ENCODE data around the gene B4GALT1.

B4GALT1 gene

DNA sequence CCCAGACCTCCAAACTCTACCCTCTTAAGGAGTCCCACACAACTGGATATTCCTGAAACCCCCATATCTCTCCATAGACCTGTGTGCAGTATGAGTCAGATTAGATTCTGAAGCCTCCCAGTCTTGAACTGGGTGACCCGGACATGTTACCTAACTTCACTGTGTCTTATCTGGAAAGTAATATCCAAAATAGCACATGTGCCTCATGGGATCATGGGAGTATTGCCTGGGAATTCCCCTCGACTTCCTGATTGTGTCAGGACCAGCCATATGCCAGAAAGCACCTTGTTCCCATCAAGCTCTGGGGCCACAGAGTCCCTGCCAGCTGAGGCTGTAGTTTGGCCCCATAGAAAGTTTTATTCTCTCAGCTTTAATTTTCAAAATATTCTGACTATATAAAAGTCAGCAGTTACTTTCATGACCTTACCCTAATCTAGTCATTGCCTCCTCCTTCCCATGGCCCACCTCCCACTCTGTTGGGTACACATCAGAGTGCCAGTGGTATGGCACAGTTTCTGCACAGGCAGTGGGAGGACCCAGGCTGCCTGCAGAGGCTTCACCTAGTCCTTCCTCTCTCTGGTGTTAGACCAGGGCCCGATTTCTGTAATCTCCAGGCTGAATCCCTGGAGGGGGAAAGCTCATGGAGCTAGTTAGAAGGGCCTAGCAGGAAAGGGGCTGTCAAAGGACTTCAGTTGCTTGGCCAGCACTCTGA, 19.5 kb upstream of the B4GALT1 start:
- no peak overlapping the region for H3K9ac ChIP-seq

DNA sequence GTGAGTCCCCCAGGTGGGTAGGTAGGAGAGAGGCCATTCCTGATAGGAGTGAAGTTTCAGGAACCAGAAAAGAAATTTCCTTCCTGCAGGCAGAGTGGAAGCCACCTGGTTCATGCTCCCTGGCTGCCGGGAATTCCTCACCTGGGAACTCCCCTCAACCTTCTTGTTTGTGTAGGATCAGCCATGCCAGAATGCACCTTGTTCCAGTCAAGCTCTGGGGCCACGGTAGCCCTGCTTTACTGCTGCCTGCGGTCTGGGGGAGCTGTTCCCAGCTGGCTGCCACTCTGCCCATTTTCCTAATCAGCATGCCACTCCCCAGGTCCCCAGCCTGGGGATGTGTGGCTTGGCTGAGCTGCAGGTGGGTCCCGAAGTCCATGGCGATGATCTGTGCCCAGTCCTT, 18.7 kb upstream of the B4GALT1 start:
- no peaks in the 10 kb centered on the region for H3K36me3 ChIP-seq
- peaks cover 11 to 38% (median 21%) of the 10 kb centered on the region in 10 experiments; a peak in 19 of 20 replicates for H3K4me1 ChIP-seq
- no peak for TF ChIP-seq Cebpa-rat (IDR thresholded peaks at IDR 0.05)
- H3K27ac ChIP-seq, result no peak overlapping the region
- H3K27me3 ChIP-seq, result no peaks in the 10 kb centered on the region
- no peaks in the 10 kb centered on the region for H3K9me3 ChIP-seq (replicated peaks in 1 of 11)
- no peaks in the 10 kb centered on the region for H4K20me1 ChIP-seq
- no peak overlapping the region for H3K4me3 ChIP-seq
- H3K9ac ChIP-seq, result no peak overlapping the region
- peak overlapping the region in 7 of 11 experiments; percentile 9 to 75 (median 55); a peak in 10 of 22 replicates for H3K4me2 ChIP-seq

More for the DNA sequence above, 19.5 kb upstream of the B4GALT1 start:
- Histone ChIP-seq H3K27me3 (no peaks in the 10 kb centered on the region), H3K4me3 (no peak overlapping the region), H3K4me1 (peaks cover 12 to 41% (median 23%) of the 10 kb centered on the region in 10 experiments; a peak in 19 of 20 replicates), H3K27ac (no peak overlapping the region), H3K36me3 (no peaks in the 10 kb centered on the region), H3K9me3 (replicated peaks in 1 of 11) (no peaks in the 10 kb centered on the region), H4K20me1 (no peaks in the 10 kb centered on the region), H3K4me2 (peak overlapping the region in 9 of 11 experiments; percentile 9 to 75 (median 43); a peak in 15 of 22 replicates)
- TF ChIP-seq Cebpa-rat (IDR thresholded peaks at IDR 0.05), result no peak

DNA sequence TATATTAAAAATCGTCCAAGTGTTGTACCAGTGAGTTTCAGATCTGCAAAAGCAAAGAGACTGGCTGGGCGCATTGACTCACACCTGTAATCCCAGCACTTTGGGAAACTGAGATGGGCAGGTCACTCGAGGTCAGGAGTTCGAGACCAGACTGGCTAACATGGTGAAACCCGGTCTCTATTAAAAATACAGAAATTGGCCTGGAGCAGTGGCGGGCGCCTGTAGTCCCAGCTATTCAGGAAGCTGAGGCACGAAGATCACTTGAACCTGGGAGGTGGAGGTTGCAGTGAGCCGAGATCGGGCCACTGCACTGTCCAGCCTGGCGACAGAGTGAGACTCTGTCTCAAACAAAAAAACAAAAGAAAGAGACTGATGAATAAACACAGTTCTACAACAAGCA, 18.3 kb upstream of the B4GALT1 start:
- H3K4me1 ChIP-seq, result peaks cover 11 to 37% (median 21%) of the 10 kb centered on the region in 10 experiments; a peak in 19 of 20 replicates
- H3K9ac ChIP-seq, result no peak overlapping the region
- H3K4me2 ChIP-seq, result peak overlapping the region in 2 of 11 experiments; percentile 30 to 55; a peak in 1 of 22 replicates
- H3K9me3 ChIP-seq (replicated peaks in 1 of 11), result no peaks in the 10 kb centered on the region
- no peak overlapping the region for H3K4me3 ChIP-seq
- no peak overlapping the region for H3K27ac ChIP-seq
- TF ChIP-seq Cebpa-rat (IDR thresholded peaks at IDR 0.05), result no peak
- no peaks in the 10 kb centered on the region for H3K36me3 ChIP-seq
- H4K20me1 ChIP-seq, result no peaks in the 10 kb centered on the region
- no peaks in the 10 kb centered on the region for H3K27me3 ChIP-seq

GRCh38 chr9:33184963-33185362, 17.8 kb upstream of the B4GALT1 start:
- no peaks in the 10 kb centered on the region for H3K36me3 ChIP-seq
- TF ChIP-seq Cebpa-rat (IDR thresholded peaks at IDR 0.05), result no peak
- no peaks in the 10 kb centered on the region for H3K27me3 ChIP-seq
- no peak overlapping the region for H3K9ac ChIP-seq
- no peaks in the 10 kb centered on the region for H3K9me3 ChIP-seq (replicated peaks in 1 of 11)
- peaks cover 11 to 37% (median 21%) of the 10 kb centered on the region in 10 experiments; a peak in 19 of 20 replicates for H3K4me1 ChIP-seq
- no peak overlapping the region for H3K4me2 ChIP-seq
- no peaks in the 10 kb centered on the region for H4K20me1 ChIP-seq
- H3K4me3 ChIP-seq, result no peak overlapping the region
- no peak overlapping the region for H3K27ac ChIP-seq

DNA sequence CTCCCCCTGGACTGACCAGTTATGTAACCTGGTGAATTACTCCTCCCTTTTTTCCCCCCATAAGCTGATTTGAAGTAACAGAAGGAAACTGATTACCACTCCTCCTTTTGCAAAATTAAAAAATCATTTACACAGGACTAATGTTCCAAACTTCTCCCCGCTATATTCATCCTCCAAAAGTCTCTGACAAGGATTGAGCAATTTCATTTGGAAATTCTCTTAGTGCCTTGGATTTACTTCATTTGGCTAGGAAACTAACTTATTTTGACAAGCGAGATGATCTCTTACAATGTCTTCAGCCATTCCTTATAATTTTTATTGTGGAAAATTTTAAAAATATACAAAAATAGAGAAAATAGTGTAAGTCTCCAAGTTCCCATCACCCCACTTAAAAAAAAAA, 15.4 kb upstream of the B4GALT1 start:
- Histone ChIP-seq H3K4me2 (no peak overlapping the region), H3K27ac (no peak overlapping the region), H4K20me1 (no peaks in the 10 kb centered on the region)

DNA sequence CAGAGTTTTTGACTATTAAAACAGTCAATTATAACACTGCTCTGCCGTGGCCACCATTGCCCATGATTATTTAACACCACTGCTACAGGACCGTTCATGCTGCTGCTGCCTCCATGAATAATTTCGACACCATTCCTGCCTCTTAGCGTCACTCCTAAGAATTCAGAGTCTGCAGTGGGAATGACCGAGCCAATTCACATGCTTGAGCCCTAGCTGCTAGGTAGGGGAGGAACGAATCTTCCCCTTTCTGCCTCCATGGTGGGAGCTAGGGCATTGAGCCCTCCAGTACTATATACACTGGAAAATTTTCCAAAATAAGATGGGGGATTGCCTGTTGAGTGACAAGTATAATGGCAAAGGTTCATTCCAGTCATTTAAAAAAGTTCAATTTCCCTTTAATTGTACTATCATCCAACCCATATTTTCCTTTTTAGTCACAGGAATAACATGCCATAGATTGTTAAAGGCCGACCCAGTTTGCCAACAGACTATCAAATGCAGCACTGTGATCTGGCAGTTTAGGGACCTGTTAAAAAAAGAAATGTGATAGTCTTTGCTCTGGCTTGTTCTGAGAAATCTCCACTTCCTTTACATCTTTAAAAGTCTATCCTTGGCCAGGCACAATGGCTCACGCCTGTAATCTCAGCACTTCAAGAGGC, 13.5 kb upstream of the B4GALT1 start:
- no peak for TF ChIP-seq Cebpa-rat (IDR thresholded peaks at IDR 0.05)

More for the DNA sequence above, 15.4 kb upstream of the B4GALT1 start:
- Histone ChIP-seq H3K9ac (no peak overlapping the region), H3K4me3 (no peak overlapping the region), H3K9me3 (replicated peaks in 1 of 11) (no peaks in the 10 kb centered on the region), H3K27me3 (no peaks in the 10 kb centered on the region), H3K4me1 (peaks cover 5 to 32% (median 15%) of the 10 kb centered on the region in 10 experiments; a peak in 18 of 20 replicates), H3K36me3 (no peaks in the 10 kb centered on the region)
- TF ChIP-seq Cebpa-rat (IDR thresholded peaks at IDR 0.05), result no peak

GRCh38 chr9:33178972-33179697, 12.0 kb upstream of the B4GALT1 start:
- no peaks in the 10 kb centered on the region for H4K20me1 ChIP-seq
- no peak overlapping the region for H3K27ac ChIP-seq
- no peaks in the 10 kb centered on the region for H3K27me3 ChIP-seq
- H3K4me3 ChIP-seq, result no peak overlapping the region
- peaks cover 0 to 26% (median 10%) of the 10 kb centered on the region in 10 experiments; a peak in 11 of 20 replicates for H3K4me1 ChIP-seq
- TF ChIP-seq Cebpa-rat (IDR thresholded peaks at IDR 0.05), result no peak
- H3K9ac ChIP-seq, result no peak overlapping the region
- H3K4me2 ChIP-seq, result no peak overlapping the region
- H3K36me3 ChIP-seq, result no peaks in the 10 kb centered on the region
- no peaks in the 10 kb centered on the region for H3K9me3 ChIP-seq (replicated peaks in 1 of 11)

More for the DNA sequence above, 13.5 kb upstream of the B4GALT1 start:
- H3K4me1 ChIP-seq, result peaks cover 0 to 25% (median 5%) of the 10 kb centered on the region in 10 experiments; a peak in 11 of 20 replicates
- H3K36me3 ChIP-seq, result no peaks in the 10 kb centered on the region
- H3K4me3 ChIP-seq, result no peak overlapping the region
- H3K27me3 ChIP-seq, result no peaks in the 10 kb centered on the region
- no peaks in the 10 kb centered on the region for H3K9me3 ChIP-seq (replicated peaks in 1 of 11)
- H3K27ac ChIP-seq, result no peak overlapping the region
- H4K20me1 ChIP-seq, result no peaks in the 10 kb centered on the region
- no peak overlapping the region for H3K9ac ChIP-seq
- H3K4me2 ChIP-seq, result 0 out of 22 replicates have a peak overlapping the region, but pooled peaks of 1 of the 11 experiments have one; percentile 13

GRCh38 chr9:33177639-33178038, 10.5 kb upstream of the B4GALT1 start:
- Histone ChIP-seq H4K20me1 (no peaks in the 10 kb centered on the region), H3K9ac (no peak overlapping the region), H3K36me3 (no peaks in the 10 kb centered on the region), H3K27me3 (no peaks in the 10 kb centered on the region), H3K9me3 (replicated peaks in 1 of 11) (no peaks in the 10 kb centered on the region), H3K27ac (no peak overlapping the region), H3K4me1 (peaks cover 0 to 26% (median 10%) of the 10 kb centered on the region in 10 experiments; a peak in 11 of 20 replicates), H3K4me2 (0 out of 22 replicates have a peak overlapping the region, but pooled peaks of 1 of the 11 experiments have one; percentile 13), H3K4me3 (no peak overlapping the region)
- no peak for TF ChIP-seq Cebpa-rat (IDR thresholded peaks at IDR 0.05)

- no peak overlapping the region for H3K4me3 ChIP-seq
- TF ChIP-seq Cebpa-rat (IDR thresholded peaks at IDR 0.05), result no peak
- H3K9ac ChIP-seq, result no peak overlapping the region
- H3K4me2 ChIP-seq, result no peak overlapping the region
- no peaks in the 10 kb centered on the region for H3K9me3 ChIP-seq (replicated peaks in 1 of 11)
- peaks cover 0 to 26% (median 10%) of the 10 kb centered on the region in 10 experiments; a peak in 11 of 20 replicates for H3K4me1 ChIP-seq
- no peaks in the 10 kb centered on the region for H3K27me3 ChIP-seq
- no peaks in the 10 kb centered on the region for H3K36me3 ChIP-seq
- H3K27ac ChIP-seq, result no peak overlapping the region
- H4K20me1 ChIP-seq, result no peaks in the 10 kb centered on the region
These were observed 9.9 kb upstream of the B4GALT1 start for GRCh38 chr9:33177086-33177485.
